Hematopoietic multipotent progenitor cell treated with erythropoietin and hydrocortisone succinate and interleukin-3 and kit ligand, for 4 days (in vitro differentiated cells): Measurements from ENCODE around the gene CRYBG1.
"Not testable (repeated sequence)": the region's sequence is repeated elsewhere in the genome, so short reads cannot be mapped to it uniquely, and the experiment has no call there.

Experiments used
- DNase-seq: peaks from one replicate; pipeline ENCODE4 v3.0.0-alpha.2; 2015

Gene CRYBG1

GRCh38 chr6:106528521-106528920 lies 168.0 kb downstream of the CRYBG1 start:
- DNase-seq: no peak

GRCh38 chr6:106529438-106529837 lies 168.9 kb downstream of the CRYBG1 start:
- no peak for DNase-seq

- no peak for DNase-seq
These were observed 169.5 kb downstream of the CRYBG1 start for GRCh38 chr6:106530026-106530425.

GRCh38 chr6:106530502-106530901 lies 170.0 kb downstream of the CRYBG1 start:
- no peak for DNase-seq

- no peak for DNase-seq
These were observed 172.5 kb downstream of the CRYBG1 start for GRCh38 chr6:106533054-106533453.

- DNase-seq: no peak
These were observed 173.5 kb downstream of the CRYBG1 start for GRCh38 chr6:106534004-106534403.

- DNase-seq: no peak
These were observed 174.1 kb downstream of the CRYBG1 start for GRCh38 chr6:106534564-106534982.

- DNase-seq: no peak
These were observed 174.5 kb downstream of the CRYBG1 start for GRCh38 chr6:106535012-106535411.

GRCh38 chr6:106536357-106536756 lies 175.8 kb downstream of the CRYBG1 start:
- DNase-seq: no peak

- peak; percentile 35 for DNase-seq
These were observed 176.3 kb downstream of the CRYBG1 start for GRCh38 chr6:106536851-106537250.

- DNase-seq: no peak
These were observed 177.1 kb downstream of the CRYBG1 start for GRCh38 chr6:106537662-106538061.

- peak; percentile 41 for DNase-seq
These were observed 177.6 kb downstream of the CRYBG1 start for GRCh38 chr6:106538145-106538544.

GRCh38 chr6:106539936-106540335 lies 179.4 kb downstream of the CRYBG1 start:
- peak; percentile 24 for DNase-seq

- no peak for DNase-seq
These were observed 179.9 kb downstream of the CRYBG1 start for GRCh38 chr6:106540432-106540831.

GRCh38 chr6:106540907-106541306 lies 180.4 kb downstream of the CRYBG1 start:
- DNase-seq: no peak

- no peak for DNase-seq
These were observed 185.8 kb downstream of the CRYBG1 start for GRCh38 chr6:106546261-106546690.

- peak; percentile 72 for DNase-seq
These were observed 186.3 kb downstream of the CRYBG1 start for GRCh38 chr6:106546691-106547414.

- DNase-seq: no peak
These were observed 187.3 kb downstream of the CRYBG1 start for GRCh38 chr6:106547601-106548453.

GRCh38 chr6:106548926-106549455 lies 188.5 kb downstream of the CRYBG1 start:
- DNase-seq: not testable (repeated sequence)

- no peak for DNase-seq
These were observed 189.0 kb downstream of the CRYBG1 start for GRCh38 chr6:106549521-106549920.

- no peak for DNase-seq
These were observed 190.6 kb downstream of the CRYBG1 start for GRCh38 chr6:106551155-106551554.

GRCh38 chr6:106553440-106553839 lies 192.9 kb downstream of the CRYBG1 start:
- no peak for DNase-seq

GRCh38 chr6:106555767-106556166 lies 195.2 kb downstream of the CRYBG1 start:
- DNase-seq: no peak
